WTC11 (cell line): ENCODE results near the gene SPRTN. TPM values are rescaled to one million over a fixed set of nuclear protein-coding genes. Genes with fewer than 3 reads are reported as not detected.

ENCODE experiments used
- ATAC-seq: fragments of 200-7000 bp; cut with Tn5 transposase; 2 replicates; pipeline ENCODE4 v1.10.0; 2021; ENCODE audit warnings: mild to moderate bottlenecking, moderate library complexity
- CTCF ChIA-PET: fragments of 300-600 bp; sonication (Branson Sonifier 250); formaldehyde crosslinking; loops from one replicate; lab custom pipeline; 2021; ENCODE audit warnings: antibody characterized with exemption; lab: Charles Lee
- POLR2A ChIA-PET: fragments of 350-600 bp; sonication (Branson Sonifier 250); formaldehyde crosslinking; loops from one replicate; lab custom pipeline; 2021; ENCODE audit warnings: antibody characterized with exemption; lab: Charles Lee
- DNase-seq: peaks from one replicate; pipeline ENCODE4 v3.0.0; 2021; ENCODE audit warnings: low spot score
- H3K27ac Mint-ChIP-seq: 2 replicates; pipeline ENCODE4 v1.8.0; 2021; ENCODE audit warnings: mixed read lengths
- H3K27me3 Mint-ChIP-seq: 2 replicates; pipeline ENCODE4 v1.8.0; 2021; ENCODE audit warnings: low read depth, mild to moderate bottlenecking, moderate library complexity, mixed read lengths
- H3K36me3 Mint-ChIP-seq: 2 replicates; pipeline ENCODE4 v1.8.0; 2021; ENCODE audit warnings: mixed read lengths
- H3K4me1 Mint-ChIP-seq: 2 replicates; pipeline ENCODE4 v1.8.0; 2022; ENCODE audit warnings: mixed read lengths
- H3K4me3 Mint-ChIP-seq: 2 replicates; pipeline ENCODE4 v1.8.0; 2021; ENCODE audit warnings: mild to moderate bottlenecking, moderate library complexity, mixed read lengths
- H3K9me3 Mint-ChIP-seq: 2 replicates; pipeline ENCODE4 v1.8.0; 2021; ENCODE audit warnings: mixed read lengths
- FOXK1 ChIP-seq: sonication (generic); formaldehyde crosslinking; IDR thresholded peaks from 2 replicates; pipeline ENCODE4 v1.8.0; 2022; ENCODE audit warnings: mild to moderate bottlenecking, moderate library complexity, missing genetic modification reagents
- NFATC4 ChIP-seq: fragments of 250-450 bp; sonication (Bioruptor Pico); IDR thresholded peaks from 2 replicates; pipeline ENCODE4 v1.9.0; 2021; ENCODE audit warnings: mild to moderate bottlenecking
- NFYB ChIP-seq: sonication (generic); formaldehyde crosslinking; conservative IDR thresholded peaks from 2 replicates; pipeline ENCODE4 v1.8.0; 2022; ENCODE audit warnings: low read depth, missing genetic modification reagents
- RELA ChIP-seq: sonication (generic); formaldehyde crosslinking; IDR thresholded peaks from 2 replicates; pipeline ENCODE4 v1.8.1; 2022; ENCODE audit warnings: missing genetic modification reagents, mild to moderate bottlenecking, borderline replicate concordance
- TP53 ChIP-seq: sonication (generic); formaldehyde crosslinking; IDR thresholded peaks from 2 replicates; pipeline ENCODE4 v1.8.1; 2023; ENCODE audit warnings: mild to moderate bottlenecking, missing genetic modification reagents
- ZNF396 ChIP-seq: fragments of 250-450 bp; sonication (Bioruptor Pico); IDR thresholded peaks from 2 replicates; pipeline ENCODE4 v1.8.0; 2021; ENCODE audit warnings: mild to moderate bottlenecking, moderate library complexity, borderline replicate concordance
- total RNA-seq: library from RNA; stranded (reverse); gene quantifications from 3 replicates; pipeline ENCODE4 v1.2.3, GENCODE V29; 2021
- TF ChIP-seq, protein P1 (sequence below): sonication (generic); formaldehyde crosslinking; conservative IDR thresholded peaks from 2 replicates; pipeline ENCODE4 v1.8.1; 2022; ENCODE audit warnings: mild to moderate bottlenecking, missing genetic modification reagents
- TF ChIP-seq, protein P2 (sequence below): sonication (generic); formaldehyde crosslinking; IDR thresholded peaks from 2 replicates; pipeline ENCODE4 v1.8.1; 2023; ENCODE audit warnings: mild to moderate bottlenecking, missing genetic modification reagents
- TF ChIP-seq, protein P3 (sequence below): fragments of 250-450 bp; sonication (Bioruptor Pico); IDR thresholded peaks from 2 replicates; pipeline ENCODE4 v1.9.0; 2021; ENCODE audit warnings: mild to moderate bottlenecking
- TF ChIP-seq, protein P4 (sequence below): fragments of 250-450 bp; sonication (Bioruptor Pico); IDR thresholded peaks from 2 replicates; pipeline ENCODE4 v2.1.2; 2022; ENCODE audit warnings: mild to moderate bottlenecking, moderate library complexity
- TF ChIP-seq, protein P5 (sequence below): fragments of 250-450 bp; sonication (Bioruptor Pico); IDR thresholded peaks from 2 replicates; pipeline ENCODE4 v1.9.0; 2021; ENCODE audit warnings: mild to moderate bottlenecking
- TF ChIP-seq, protein P6 (sequence below): fragments of 200-600 bp; IDR thresholded peaks from 2 replicates; pipeline ENCODE4 v1.8.0; 2022; ENCODE audit warnings: antibody characterized with exemption

The SPRTN gene
- total RNA-seq, 1 experiment from 2014 or later = 14.6 TPM

DNA sequence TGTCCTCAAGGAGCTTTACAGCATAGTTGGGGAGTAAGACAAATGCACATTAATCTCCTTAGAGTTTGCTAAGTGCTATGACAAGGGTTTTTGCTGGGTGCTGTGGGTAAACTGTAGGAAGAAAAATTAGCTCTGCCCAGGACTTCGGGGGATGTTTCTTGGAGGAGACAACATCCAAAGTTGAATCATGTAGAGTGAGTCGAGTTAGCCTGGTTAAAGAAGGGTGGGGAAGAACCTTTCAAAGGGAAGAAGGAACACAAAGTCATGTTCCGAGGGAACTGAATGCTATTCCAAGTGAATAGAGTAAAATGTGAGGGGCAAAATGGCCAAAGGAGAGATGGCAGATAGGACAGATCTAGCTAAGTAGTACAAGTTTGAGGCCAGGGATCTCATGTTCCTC lies 17.1 kb downstream of the SPRTN start:
- ChIA-PET CTCF (no interaction called here), POLR2A (no interaction called here)
- no peak overlapping the region for H3K4me3 Mint-ChIP-seq
- peaks cover 19% of the 10 kb centered on the region for H3K36me3 Mint-ChIP-seq
- TF ChIP-seq, protein P1, sequence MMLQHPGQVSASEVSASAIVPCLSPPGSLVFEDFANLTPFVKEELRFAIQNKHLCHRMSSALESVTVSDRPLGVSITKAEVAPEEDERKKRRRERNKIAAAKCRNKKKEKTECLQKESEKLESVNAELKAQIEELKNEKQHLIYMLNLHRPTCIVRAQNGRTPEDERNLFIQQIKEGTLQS (CRISPR knock-in tag) = no peak
- TF ChIP-seq ZNF396 (CRISPR knock-in tag) (no peak), TP53 (CRISPR knock-in tag) (no peak)
- no peak for DNase-seq
- no peaks in the 10 kb centered on the region for H3K9me3 Mint-ChIP-seq
- ATAC-seq = no peak
- H3K27me3 Mint-ChIP-seq = no peaks in the 10 kb centered on the region
- H3K27ac Mint-ChIP-seq = no peak overlapping the region; the same call in 1 of the 2 replicates
- no peaks in the 10 kb centered on the region for H3K4me1 Mint-ChIP-seq

DNA sequence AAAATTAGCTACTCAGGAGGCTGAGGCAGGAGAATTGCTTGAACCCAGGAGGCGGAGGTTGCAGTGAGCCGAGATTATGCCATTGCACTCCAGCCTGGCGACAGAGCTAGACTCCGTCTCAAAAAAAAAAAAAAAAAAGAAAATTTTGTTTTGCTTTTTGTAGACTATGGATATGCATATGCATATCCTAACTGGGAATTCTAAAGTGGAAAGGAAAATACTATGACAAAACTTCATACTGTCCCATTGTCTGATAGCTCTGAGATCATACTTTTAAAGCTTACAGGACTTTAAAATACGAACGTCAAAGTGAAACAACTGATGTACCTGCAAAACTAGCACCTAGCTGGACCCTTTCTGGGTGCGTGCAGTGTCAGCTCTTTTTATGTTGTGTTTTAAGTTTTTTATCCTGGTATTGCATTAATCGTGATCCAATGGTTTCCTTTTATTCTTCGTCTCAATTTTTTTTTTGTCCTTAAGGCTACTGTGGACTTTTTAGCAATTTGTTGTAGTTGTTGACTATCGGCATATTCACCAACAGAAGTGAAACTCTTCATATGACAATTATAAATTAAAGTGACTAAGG lies 19.2 kb downstream of the SPRTN start:
- ChIA-PET POLR2A (interaction anchor here (0.6 kb wide), 1 partner anchor 789 kb away, joined by 3 read pairs; no protein-coding TSS in a partner anchor), CTCF (interaction anchor here (0.6 to 1.2 kb wide), 10 partner anchors 18 to 1663 kb away, joined by 3 to 8 read pairs (median 3); partner anchors contain the start of gene EXOC8)
- ATAC-seq (no peak), DNase-seq (no peak)
- Mint-ChIP-seq H3K36me3 (peaks cover 8% of the 10 kb centered on the region), H3K9me3 (no peaks in the 10 kb centered on the region), H3K27ac (no peak overlapping the region), H3K4me3 (no peak overlapping the region), H3K4me1 (no peaks in the 10 kb centered on the region), H3K27me3 (no peaks in the 10 kb centered on the region)
- no peak for TF ChIP-seq NFATC4 (CRISPR knock-in tag)
- TF ChIP-seq, protein P2, sequence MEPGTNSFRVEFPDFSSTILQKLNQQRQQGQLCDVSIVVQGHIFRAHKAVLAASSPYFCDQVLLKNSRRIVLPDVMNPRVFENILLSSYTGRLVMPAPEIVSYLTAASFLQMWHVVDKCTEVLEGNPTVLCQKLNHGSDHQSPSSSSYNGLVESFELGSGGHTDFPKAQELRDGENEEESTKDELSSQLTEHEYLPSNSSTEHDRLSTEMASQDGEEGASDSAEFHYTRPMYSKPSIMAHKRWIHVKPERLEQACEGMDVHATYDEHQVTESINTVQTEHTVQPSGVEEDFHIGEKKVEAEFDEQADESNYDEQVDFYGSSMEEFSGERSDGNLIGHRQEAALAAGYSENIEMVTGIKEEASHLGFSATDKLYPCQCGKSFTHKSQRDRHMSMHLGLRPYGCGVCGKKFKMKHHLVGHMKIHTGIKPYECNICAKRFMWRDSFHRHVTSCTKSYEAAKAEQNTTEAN (CRISPR knock-in tag) = no peak
- TF ChIP-seq, protein P3, sequence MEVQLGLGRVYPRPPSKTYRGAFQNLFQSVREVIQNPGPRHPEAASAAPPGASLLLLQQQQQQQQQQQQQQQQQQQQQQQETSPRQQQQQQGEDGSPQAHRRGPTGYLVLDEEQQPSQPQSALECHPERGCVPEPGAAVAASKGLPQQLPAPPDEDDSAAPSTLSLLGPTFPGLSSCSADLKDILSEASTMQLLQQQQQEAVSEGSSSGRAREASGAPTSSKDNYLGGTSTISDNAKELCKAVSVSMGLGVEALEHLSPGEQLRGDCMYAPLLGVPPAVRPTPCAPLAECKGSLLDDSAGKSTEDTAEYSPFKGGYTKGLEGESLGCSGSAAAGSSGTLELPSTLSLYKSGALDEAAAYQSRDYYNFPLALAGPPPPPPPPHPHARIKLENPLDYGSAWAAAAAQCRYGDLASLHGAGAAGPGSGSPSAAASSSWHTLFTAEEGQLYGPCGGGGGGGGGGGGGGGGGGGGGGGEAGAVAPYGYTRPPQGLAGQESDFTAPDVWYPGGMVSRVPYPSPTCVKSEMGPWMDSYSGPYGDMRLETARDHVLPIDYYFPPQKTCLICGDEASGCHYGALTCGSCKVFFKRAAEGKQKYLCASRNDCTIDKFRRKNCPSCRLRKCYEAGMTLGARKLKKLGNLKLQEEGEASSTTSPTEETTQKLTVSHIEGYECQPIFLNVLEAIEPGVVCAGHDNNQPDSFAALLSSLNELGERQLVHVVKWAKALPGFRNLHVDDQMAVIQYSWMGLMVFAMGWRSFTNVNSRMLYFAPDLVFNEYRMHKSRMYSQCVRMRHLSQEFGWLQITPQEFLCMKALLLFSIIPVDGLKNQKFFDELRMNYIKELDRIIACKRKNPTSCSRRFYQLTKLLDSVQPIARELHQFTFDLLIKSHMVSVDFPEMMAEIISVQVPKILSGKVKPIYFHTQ (CRISPR knock-in tag) = no peak
- TF ChIP-seq RELA (CRISPR knock-in tag) = no peak
- TF ChIP-seq, protein P4, sequence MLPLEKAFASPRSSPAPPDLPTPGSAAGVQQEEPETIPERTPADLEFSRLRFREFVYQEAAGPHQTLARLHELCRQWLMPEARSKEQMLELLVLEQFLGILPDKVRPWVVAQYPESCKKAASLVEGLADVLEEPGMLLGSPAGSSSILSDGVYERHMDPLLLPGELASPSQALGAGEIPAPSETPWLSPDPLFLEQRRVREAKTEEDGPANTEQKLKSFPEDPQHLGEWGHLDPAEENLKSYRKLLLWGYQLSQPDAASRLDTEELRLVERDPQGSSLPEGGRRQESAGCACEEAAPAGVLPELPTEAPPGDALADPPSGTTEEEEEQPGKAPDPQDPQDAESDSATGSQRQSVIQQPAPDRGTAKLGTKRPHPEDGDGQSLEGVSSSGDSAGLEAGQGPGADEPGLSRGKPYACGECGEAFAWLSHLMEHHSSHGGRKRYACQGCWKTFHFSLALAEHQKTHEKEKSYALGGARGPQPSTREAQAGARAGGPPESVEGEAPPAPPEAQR (CRISPR knock-in tag) = no peak
- TF ChIP-seq NFYB = no peak
- TF ChIP-seq, protein P5, sequence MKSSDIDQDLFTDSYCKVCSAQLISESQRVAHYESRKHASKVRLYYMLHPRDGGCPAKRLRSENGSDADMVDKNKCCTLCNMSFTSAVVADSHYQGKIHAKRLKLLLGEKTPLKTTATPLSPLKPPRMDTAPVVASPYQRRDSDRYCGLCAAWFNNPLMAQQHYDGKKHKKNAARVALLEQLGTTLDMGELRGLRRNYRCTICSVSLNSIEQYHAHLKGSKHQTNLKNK (CRISPR knock-in tag) = no peak

DNA sequence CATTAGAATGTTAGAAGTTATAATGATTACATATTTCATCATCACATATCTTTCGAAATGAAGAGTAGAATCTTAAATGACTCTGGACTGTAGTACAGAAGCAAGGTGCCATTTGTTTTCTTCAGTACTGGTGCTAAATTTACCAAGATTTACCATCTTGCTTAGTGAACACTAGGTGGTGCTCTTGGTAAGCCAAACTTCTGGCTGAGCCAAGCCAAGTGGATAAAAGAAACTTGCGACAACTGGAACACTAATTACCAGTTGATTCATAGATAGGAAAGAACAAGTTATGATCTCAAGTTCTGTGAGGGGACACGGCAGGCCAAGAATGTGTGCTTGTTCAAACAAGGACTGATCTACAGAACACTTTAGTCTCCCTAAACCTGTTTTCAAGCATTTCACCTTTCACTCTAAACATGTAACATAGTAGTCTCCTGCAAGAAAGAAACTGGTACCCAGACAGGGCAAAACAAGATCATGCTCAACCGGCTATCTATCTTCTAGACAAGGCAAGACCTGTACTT lies 19.8 kb downstream of the SPRTN start:
- H3K4me1 Mint-ChIP-seq = no peaks in the 10 kb centered on the region
- TF ChIP-seq, protein P6, sequence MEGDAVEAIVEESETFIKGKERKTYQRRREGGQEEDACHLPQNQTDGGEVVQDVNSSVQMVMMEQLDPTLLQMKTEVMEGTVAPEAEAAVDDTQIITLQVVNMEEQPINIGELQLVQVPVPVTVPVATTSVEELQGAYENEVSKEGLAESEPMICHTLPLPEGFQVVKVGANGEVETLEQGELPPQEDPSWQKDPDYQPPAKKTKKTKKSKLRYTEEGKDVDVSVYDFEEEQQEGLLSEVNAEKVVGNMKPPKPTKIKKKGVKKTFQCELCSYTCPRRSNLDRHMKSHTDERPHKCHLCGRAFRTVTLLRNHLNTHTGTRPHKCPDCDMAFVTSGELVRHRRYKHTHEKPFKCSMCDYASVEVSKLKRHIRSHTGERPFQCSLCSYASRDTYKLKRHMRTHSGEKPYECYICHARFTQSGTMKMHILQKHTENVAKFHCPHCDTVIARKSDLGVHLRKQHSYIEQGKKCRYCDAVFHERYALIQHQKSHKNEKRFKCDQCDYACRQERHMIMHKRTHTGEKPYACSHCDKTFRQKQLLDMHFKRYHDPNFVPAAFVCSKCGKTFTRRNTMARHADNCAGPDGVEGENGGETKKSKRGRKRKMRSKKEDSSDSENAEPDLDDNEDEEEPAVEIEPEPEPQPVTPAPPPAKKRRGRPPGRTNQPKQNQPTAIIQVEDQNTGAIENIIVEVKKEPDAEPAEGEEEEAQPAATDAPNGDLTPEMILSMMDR = peak; percentile 45
- no peak for TF ChIP-seq FOXK1 (CRISPR knock-in tag)
- TF ChIP-seq, all 79 proteins: peak for 1
- Mint-ChIP-seq H3K9me3 (no peaks in the 10 kb centered on the region), H3K4me3 (no peak overlapping the region), H3K36me3 (peaks cover 3% of the 10 kb centered on the region), H3K27ac (no peak overlapping the region), H3K27me3 (no peaks in the 10 kb centered on the region)
- ChIA-PET CTCF (interaction anchor here (1.0 to 1.2 kb wide), 2 partner anchors 17 to 238 kb away, joined by 3 read pairs; no protein-coding TSS in a partner anchor), POLR2A (interaction anchor here (0.6 kb wide), 1 partner anchor 119 kb away, joined by 3 read pairs; no protein-coding TSS in a partner anchor)
- ATAC-seq = peak; percentile 79
- DNase-seq = no peak
